Measurements from ENCODE around the gene IMP4. TPM values are rescaled to one million over a fixed set of nuclear protein-coding genes. Genes with fewer than 3 reads are reported as not detected.

The IMP4 gene
- total and polyA plus RNA-seq, 2 donors (not counting 3 experiments of a cell fraction or from before 2014, with no cell fraction given): 74.0 to 149 TPM

GRCh38 chr2:130385709-130386108 lies 43.0 kb downstream of the IMP4 start:
- DNase-seq (ENCODE audit: low read depth, low spot score) (no peak), FAIRE-seq (no peak)
- no peak overlapping the region for H3K9ac ChIP-seq (replicated peaks; ENCODE audit: extremely low read depth, insufficient read depth, low read length)
- H3K27ac ChIP-seq (ENCODE audit: insufficient read depth, low read depth, low read length): no peak overlapping the region
- H3K36me3 ChIP-seq (ENCODE audit: control insufficient read depth in 2 of 2, extremely low read depth in 1 of 2, insufficient read depth in 2 of 2, low read length in 2 of 2): no peaks in the 10 kb centered on the region
- H3K9me3 ChIP-seq (replicated peaks; ENCODE audit: control insufficient read depth, insufficient read depth, low read length): no peaks in the 10 kb centered on the region
- TF ChIP-seq POLR2A (IDR thresholded peaks at IDR 0.05; ENCODE audit: low read depth, low read length) (no peak), MAX (IDR thresholded peaks at IDR 0.05; ENCODE audit: insufficient read depth, insufficient read length) (no peak), CTCF (IDR thresholded peaks at IDR 0.05; ENCODE audit: extremely low read depth in 1 of 2, insufficient read depth in 1 of 2, low read depth in 1 of 2, low read length in 2 of 2) (no peak), EZH2 (IDR thresholded peaks at IDR 0.05; ENCODE audit: borderline replicate concordance, low read depth, low read length, severe bottlenecking) (no peak)
- H3K27me3 ChIP-seq (ENCODE audit: control insufficient read depth in 2 of 2, insufficient read depth in 2 of 2, low read length in 2 of 2): no peaks in the 10 kb centered on the region
- no peaks in the 10 kb centered on the region for H3K4me1 ChIP-seq (ENCODE audit: control insufficient read depth, extremely low read depth, insufficient read depth, low read length)
- H4K20me1 ChIP-seq (replicated peaks; ENCODE audit: control insufficient read depth, extremely low read depth, insufficient read depth, low read length): no peaks in the 10 kb centered on the region
- no peaks in the 10 kb centered on the region for H3K79me2 ChIP-seq (ENCODE audit: control insufficient read depth, insufficient read depth, low read length)
- CTCF ChIA-PET: interaction anchor here (0.6 kb wide), 1 partner anchor 10 kb away, joined by 3 read pairs; no protein-coding TSS in a partner anchor
- no peaks in the 10 kb centered on the region for H3K9me1 ChIP-seq (replicated peaks; ENCODE audit: control insufficient read depth, extremely low read depth, insufficient read depth, low read length)
- no peak overlapping the region for H2AFZ ChIP-seq (ENCODE audit: low read depth, low read length)
- no TSS peak for BruUV-seq (replicated peaks)
- intact Hi-C loops (cut with micrococcal nuclease): loop anchor here (2.0 kb wide), 1 partner anchor 13 kb away; no protein-coding TSS in a partner anchor
- H3K4me2 ChIP-seq (ENCODE audit: insufficient read depth, low read length): no peak overlapping the region
- H3K4me3 ChIP-seq (replicated peaks in 1 of 3; ENCODE audit: insufficient read depth in 1 of 3, low read depth in 1 of 3, low read length in 3 of 3): no peak overlapping the region
- dilution Hi-C loops (cut with MboI; ENCODE audit: extremely low pct_ligation_motif_present, low sequenced_read_pairs): no loop called here
- POLR2A ChIA-PET: no interaction called here

- Histone ChIP-seq H3K36me3 (ENCODE audit: control insufficient read depth in 2 of 2, extremely low read depth in 1 of 2, insufficient read depth in 2 of 2, low read length in 2 of 2) (no peaks in the 10 kb centered on the region), H3K9me3 (replicated peaks; ENCODE audit: control insufficient read depth, insufficient read depth, low read length) (no peaks in the 10 kb centered on the region), H3K4me2 (ENCODE audit: insufficient read depth, low read length) (no peak overlapping the region), H3K27ac (ENCODE audit: insufficient read depth, low read depth, low read length) (no peak overlapping the region), H3K9me1 (replicated peaks; ENCODE audit: control insufficient read depth, extremely low read depth, insufficient read depth, low read length) (no peaks in the 10 kb centered on the region), H4K20me1 (replicated peaks; ENCODE audit: control insufficient read depth, extremely low read depth, insufficient read depth, low read length) (no peaks in the 10 kb centered on the region), H3K27me3 (ENCODE audit: control insufficient read depth in 2 of 2, insufficient read depth in 2 of 2, low read length in 2 of 2) (no peaks in the 10 kb centered on the region), H3K4me1 (ENCODE audit: control insufficient read depth, extremely low read depth, insufficient read depth, low read length) (peaks cover 6% of the 10 kb centered on the region), H3K79me2 (ENCODE audit: control insufficient read depth, insufficient read depth, low read length) (no peaks in the 10 kb centered on the region), H3K9ac (replicated peaks; ENCODE audit: extremely low read depth, insufficient read depth, low read length) (no peak overlapping the region), H3K4me3 (replicated peaks in 1 of 3; ENCODE audit: insufficient read depth in 1 of 3, low read depth in 1 of 3, low read length in 3 of 3) (no peak overlapping the region), H2AFZ (ENCODE audit: low read depth, low read length) (no peak overlapping the region)
- intact Hi-C loops (cut with micrococcal nuclease) (loop anchor here (2.0 kb wide), 1 partner anchor 14 kb away; no protein-coding TSS in a partner anchor), dilution Hi-C loops (cut with MboI; ENCODE audit: extremely low pct_ligation_motif_present, low sequenced_read_pairs) (no loop called here)
- POLR2A ChIA-PET: no interaction called here
- TF ChIP-seq GATA2 (IDR thresholded peaks at IDR 0.05; ENCODE audit: insufficient read depth, insufficient read length, low read depth, low read length): no peak
- TF ChIP-seq EZH2 (IDR thresholded peaks at IDR 0.05; ENCODE audit: borderline replicate concordance, low read depth, low read length, severe bottlenecking): no peak
- no peak for TF ChIP-seq MYC (IDR thresholded peaks at IDR 0.05; ENCODE audit: low read depth, low read length)
- TF ChIP-seq MAX (IDR thresholded peaks at IDR 0.05; ENCODE audit: insufficient read depth, insufficient read length): no peak
- TF ChIP-seq FOS (IDR thresholded peaks at IDR 0.05; ENCODE audit: borderline replicate concordance, insufficient read depth, low read length): no peak
- no peak for TF ChIP-seq JUN (IDR thresholded peaks at IDR 0.05; ENCODE audit: borderline replicate concordance, insufficient read depth, insufficient read length, low read depth)
- TF ChIP-seq POLR2AphosphoS5 (IDR thresholded peaks at IDR 0.05; ENCODE audit: insufficient read depth, low read depth, low read length): no peak
- no peak for TF ChIP-seq POLR2A (IDR thresholded peaks at IDR 0.05; ENCODE audit: low read depth, low read length)
- no peak for TF ChIP-seq CTCF (IDR thresholded peaks at IDR 0.05; ENCODE audit: extremely low read depth in 1 of 2, insufficient read depth in 1 of 2, low read depth in 1 of 2, low read length in 2 of 2)
- no peak for DNase-seq (ENCODE audit: low read depth, low spot score)
- BruUV-seq (replicated peaks): no TSS peak
- no peak for FAIRE-seq
- CTCF ChIA-PET: interaction anchor here (1.9 kb wide), 1 partner anchor 31 kb away, joined by 5 read pairs; the partner anchor contains the start of gene PTPN18
These were observed 44.3 kb downstream of the IMP4 start for GRCh38 chr2:130387071-130387400.

Data from endothelial cell of umbilical vein (primary cell).